IMR-90 (cell line): ENCODE results near the gene FAM47E. TPM values are rescaled to one million over a fixed set of nuclear protein-coding genes. Genes with fewer than 3 reads are reported as not detected.

ENCODE experiments used
- ATAC-seq: fragments of 200-7000 bp; cut with Tn5 transposase; 2 replicates; pipeline ENCODE4 v1.9.1; 2020; ENCODE audit warnings: low read depth, mild to moderate bottlenecking, moderate library complexity
- BruUV-seq: library from RNA; stranded (reverse); fragments of 400-500 nt; replicated peaks from 2 replicates; lab custom pipeline; 2021; lab: Mats Ljungman, UMichigan
- CTCF ChIA-PET: fragments of 300-600 bp; formaldehyde crosslinking; extraction: SDS; loops from one replicate; lab custom pipeline; 2021; ENCODE audit warnings: antibody characterized with exemption; lab: Yijun Ruan, JAX
- POLR2A ChIA-PET: fragments of 300-600 bp; sonication (Branson Sonifier 250); formaldehyde crosslinking; loops from one replicate; lab custom pipeline; 2022; ENCODE audit warnings: antibody characterized with exemption; ENCODE audit not compliant: unreplicated experiment; lab: Charles Lee
- DNase-seq: peaks from one replicate; pipeline ENCODE4 v3.0.0; 2013
- H2AFZ ChIP-seq: replicated peaks from 2 replicates; pipeline ENCODE3; 2013; ENCODE audit warnings: low read length, mild to moderate bottlenecking; ENCODE audit not compliant: poor library complexity
- H2AK5ac ChIP-seq: 2 replicates; pipeline ENCODE4 v1.6.1; 2013; ENCODE audit warnings: low read depth, low read length, inconsistent platforms
- H2AK9ac ChIP-seq: replicated peaks from 2 replicates; pipeline ENCODE3; 2013; ENCODE audit warnings: mild to moderate bottlenecking, low read depth, low read length, moderate library complexity; ENCODE audit not compliant: poor library complexity
- H2BK120ac ChIP-seq: 2 replicates; pipeline ENCODE4 v1.6.1; 2013; ENCODE audit warnings: low read depth, low read length, inconsistent platforms
- H2BK15ac ChIP-seq: 3 replicates; pipeline ENCODE4 v1.6.1; 2013; ENCODE audit warnings: low read depth, low read length, inconsistent platforms
- H2BK20ac ChIP-seq: 2 replicates; pipeline ENCODE4 v1.6.1; 2013; ENCODE audit warnings: low read depth, mild to moderate bottlenecking, inconsistent platforms, low read length, moderate library complexity
- H2BK5ac ChIP-seq: 2 replicates; pipeline ENCODE4 v1.6.1; 2013; ENCODE audit warnings: mild to moderate bottlenecking, low read depth, low read length, inconsistent platforms; ENCODE audit not compliant: poor library complexity, severe bottlenecking
- H3K14ac ChIP-seq: replicated peaks from 2 replicates; pipeline ENCODE4 v1.6.1; 2013; ENCODE audit warnings: low read depth, low read length, inconsistent platforms
- H3K18ac ChIP-seq: 2 replicates; pipeline ENCODE4 v1.6.1; 2013; ENCODE audit warnings: low read depth, low read length, control low read depth
- H3K23ac ChIP-seq: 2 replicates; pipeline ENCODE4 v1.6.1; 2013; ENCODE audit warnings: low read depth, low read length, inconsistent platforms
- H3K27ac ChIP-seq: 2 replicates; pipeline ENCODE4 v1.5.1; 2013; ENCODE audit warnings: mild to moderate bottlenecking, control low read depth, low read length; ENCODE audit not compliant: insufficient read depth
- H3K27me3 ChIP-seq: 2 replicates; pipeline ENCODE4 v1.6.1; 2013; ENCODE audit warnings: low read length; ENCODE audit not compliant: control insufficient read depth, insufficient read depth
- H3K36me3 ChIP-seq: 2 replicates; pipeline ENCODE4 v1.6.1; 2013; ENCODE audit warnings: low read length, mixed read lengths; ENCODE audit not compliant: control insufficient read depth, insufficient read depth
- H3K4ac ChIP-seq: 2 replicates; pipeline ENCODE4 v1.6.1; 2013; ENCODE audit warnings: low read depth, low read length, inconsistent platforms
- H3K4me1 ChIP-seq: 2 replicates; pipeline ENCODE4 v1.6.1; 2013; ENCODE audit warnings: low read length, mixed read lengths; ENCODE audit not compliant: control insufficient read depth, insufficient read depth
- H3K4me2 ChIP-seq: 2 replicates; pipeline ENCODE4 v1.6.1; 2013; ENCODE audit warnings: low read depth, mild to moderate bottlenecking, control low read depth, low read length, moderate library complexity
- H3K4me3 ChIP-seq: 2 replicates; pipeline ENCODE4 v1.5.1; 2013; ENCODE audit warnings: low read depth, mild to moderate bottlenecking, control low read depth, low read length, moderate library complexity; ENCODE audit not compliant: insufficient read depth
- H3K56ac ChIP-seq: 2 replicates; pipeline ENCODE4 v1.6.1; 2013; ENCODE audit warnings: low read length, inconsistent platforms; ENCODE audit not compliant: insufficient read depth; ENCODE audit errors: extremely low read depth
- H3K79me1 ChIP-seq, 2 experiments: 2 replicates each; pipeline ENCODE4 v1.6.1; 2013; ENCODE audit warnings: low read length in 2 of 2, inconsistent platforms in 1 of 2, low read depth in 1 of 2
- H3K9ac ChIP-seq: 2 replicates; pipeline ENCODE4 v1.6.1; 2013; ENCODE audit warnings: low read depth, low read length, control low read depth
- H3K9me1 ChIP-seq: 2 replicates; pipeline ENCODE4 v1.6.1; 2013; ENCODE audit warnings: low read length, inconsistent platforms; ENCODE audit not compliant: insufficient read depth
- H3K9me3 ChIP-seq: 2 replicates; pipeline ENCODE4 v1.6.1; 2013; ENCODE audit warnings: low read length; ENCODE audit not compliant: control insufficient read depth, insufficient read depth
- H4K20me1 ChIP-seq: 2 replicates; pipeline ENCODE4 v1.6.1; 2013; ENCODE audit warnings: low read length, inconsistent platforms; ENCODE audit not compliant: insufficient read depth
- H4K5ac ChIP-seq: 2 replicates; pipeline ENCODE4 v1.6.1; 2013; ENCODE audit warnings: mild to moderate bottlenecking, low read depth, low read length, control low read depth
- H4K8ac ChIP-seq, 2 experiments: 2 replicates each; pipeline ENCODE4 v1.6.1; 2013; ENCODE audit warnings: low read depth in 2 of 2, low read length in 2 of 2, control low read depth in 1 of 2, inconsistent platforms in 1 of 2
- H4K91ac ChIP-seq: 2 replicates; pipeline ENCODE4 v1.6.1; 2013; ENCODE audit warnings: low read depth, low read length, inconsistent platforms; ENCODE audit not compliant: insufficient read depth
- CHD1 ChIP-seq: IDR thresholded peaks from 2 replicates; pipeline ENCODE4 v1.6.1; 2012; ENCODE audit warnings: low read depth, low read length, improper control_type of control experiment
- MAFK ChIP-seq: IDR thresholded peaks from 2 replicates; pipeline ENCODE4 v1.6.1; 2012; ENCODE audit warnings: low read depth, low read length, improper control_type of control experiment
- MAZ ChIP-seq: IDR thresholded peaks from 2 replicates; pipeline ENCODE4 v1.6.1; 2012; ENCODE audit warnings: low read depth, mild to moderate bottlenecking, low read length, improper control_type of control experiment, moderate library complexity, borderline replicate concordance
- RAD21 ChIP-seq: IDR thresholded peaks from 2 replicates; pipeline ENCODE4 v1.6.1; 2012; ENCODE audit warnings: low read length, improper control_type of control experiment
- RCOR1 ChIP-seq: IDR thresholded peaks from 2 replicates; pipeline ENCODE4 v1.6.1; 2012; ENCODE audit warnings: mild to moderate bottlenecking, low read length, improper control_type of control experiment; ENCODE audit not compliant: insufficient replicate concordance
- WGBS, 2 experiments: methylation state at CpG; one replicate each; pipeline versions ENCODE4 v1.1.5 to v1.1.7; 2013; ENCODE audit warnings: missing lambda C conversion rate in 2 of 2; ENCODE audit not compliant: insufficient read length in 1 of 2; ENCODE audit errors: extremely low coverage in 2 of 2; 5-methylcytosine and 5-hydroxymethylcytosine counted together
- dilution Hi-C: fragments of 300-500 bp; cut with HindIII; formaldehyde crosslinking; loops from one replicate; pipeline ENCODE4 v1.14.3; 2018; ENCODE audit warnings: low sequenced_read_pairs; ENCODE audit not compliant: unreplicated experiment
- in situ Hi-C: fragments of 300-500 bp; cut with MboI; formaldehyde crosslinking; loops from 3 replicates; pipeline ENCODE4 v1.14.3; 2019; ENCODE audit warnings: low sequenced_read_pairs, inconsistent platforms, mixed read lengths
- intact Hi-C: fragments of 100-400 bp; cut with micrococcal nuclease; formaldehyde crosslinking; loops from 2 replicates; pipeline ENCODE4 v1.10.0; 2022
- polyA plus RNA-seq, 3 experiments: library from polyadenylated mRNA; depleted of rRNA; stranded (reverse); fragments of >200 nt; gene quantifications; 2 replicates each; pipeline ENCODE4 v1.2.3, GENCODE V29; 2012; ENCODE audit warnings: low replicate concordance in 1 of 3
- total RNA-seq: library from RNA; depleted of rRNA; stranded (reverse); fragments of >200 nt; gene quantifications from 2 replicates; pipeline ENCODE4 v1.2.3, GENCODE V29; 2012
- TF ChIP-seq, protein P1 (sequence below): fragments of 150-350 bp; IDR thresholded peaks from 2 replicates; pipeline ENCODE4 v1.6.1; 2017; ENCODE audit warnings: mild to moderate bottlenecking, antibody characterized with exemption, low read length, low read depth
- TF ChIP-seq, protein P2 (sequence below): conservative IDR thresholded peaks from 2 replicates; pipeline ENCODE4 v1.5.1; 2012; ENCODE audit warnings: mild to moderate bottlenecking, low read depth, low read length, improper control_type of control experiment

The FAM47E gene
- total and polyA plus RNA-seq, 2 of the 4 experiments (the other 2 are of a cell fraction): 0.05 TPM; not detected in 1

DNA sequence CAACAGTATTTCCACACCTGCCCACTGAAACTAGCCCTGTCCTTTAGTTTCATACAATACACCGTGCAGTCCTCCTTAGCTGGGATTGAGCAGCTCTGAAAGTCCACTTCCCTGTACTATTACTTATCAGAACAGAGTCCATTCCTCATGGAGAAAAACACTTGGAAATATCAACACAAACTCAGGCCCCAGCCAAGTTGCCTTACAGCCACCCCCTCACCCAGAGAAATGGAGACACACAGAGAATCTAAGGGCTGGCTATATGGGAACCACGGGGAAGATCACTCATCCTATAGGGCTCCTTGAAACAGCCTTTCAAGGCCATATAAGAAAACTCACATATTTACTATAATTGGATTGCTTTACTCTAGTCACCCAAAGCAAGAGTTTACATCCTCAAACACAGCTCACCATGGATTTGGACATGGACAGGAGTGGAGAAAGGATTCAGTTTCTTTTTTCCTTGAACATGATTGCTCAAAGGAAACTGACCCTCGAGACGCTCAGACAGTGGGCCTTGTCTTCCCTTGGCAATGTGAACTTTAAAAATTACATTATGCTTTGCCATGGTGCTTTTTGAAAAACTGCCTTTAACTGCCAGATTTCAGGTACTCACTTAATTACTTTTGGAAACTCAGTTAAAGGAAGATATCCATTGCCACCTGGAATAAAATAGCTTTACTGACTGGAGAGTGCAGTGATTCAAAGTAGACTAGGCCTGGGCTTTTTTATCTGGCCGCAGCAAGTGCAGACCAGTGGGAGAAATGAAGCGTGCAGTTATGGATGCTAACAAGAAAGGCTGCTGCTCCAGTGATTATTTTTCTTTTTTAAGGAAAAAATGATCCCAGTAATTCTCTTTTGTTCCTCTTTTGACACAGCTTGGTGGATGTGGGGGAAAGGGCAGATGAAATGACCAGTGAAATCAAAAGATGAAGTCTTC is 39.5 kb upstream of the FAM47E start:
- Histone ChIP-seq H2BK20ac (no peak overlapping the region), H4K5ac (peak overlapping the region; percentile 22; the same call in 1 of the 2 replicates), H2BK120ac (0 out of 2 replicates have a peak overlapping the region, but pooled peaks have one; percentile 4), H3K9ac (peak overlapping the region; percentile 90), H3K9me1 (peaks cover 15% of the 10 kb centered on the region), H2AFZ (no peak overlapping the region), H3K4ac (peak overlapping the region; percentile 75; the same call in 1 of the 2 replicates), H2AK5ac (peak overlapping the region; percentile 37; the same call in 1 of the 2 replicates), H4K20me1 (peaks cover 17% of the 10 kb centered on the region; the same call in 1 of the 2 replicates), H2BK5ac (peak overlapping the region; percentile 87), H3K18ac (no peak overlapping the region), H3K4me3 (peak overlapping the region; percentile 87), H3K27ac (peak overlapping the region; percentile 89; the same call in 1 of the 2 replicates), H3K4me1 (peaks cover 11% of the 10 kb centered on the region), H3K14ac (peak overlapping the region; percentile 92), H3K4me2 (peak overlapping the region; percentile 74), H4K91ac (0 out of 2 replicates have a peak overlapping the region, but pooled peaks have one; percentile 90), H3K56ac (peak overlapping the region; percentile 85; the same call in 1 of the 2 replicates), H3K36me3 (peaks cover 1% of the 10 kb centered on the region; the same call in 1 of the 2 replicates), H2BK15ac (0 out of 3 replicates have a peak overlapping the region, but pooled peaks have one; percentile 42), H3K23ac (peak overlapping the region; percentile 98), H4K8ac (peak overlapping the region; percentile 7 to 89; a peak in 3 of 4 replicates), H3K27me3 (no peaks in the 10 kb centered on the region), H2AK9ac (peak overlapping the region; percentile 94), H3K9me3 (no peaks in the 10 kb centered on the region), H3K79me1 (peaks cover 15 to 53% of the 10 kb centered on the region in 2 experiments)
- intact Hi-C loops (loop anchor here (2.0 kb wide), 3 partner anchors 13 to 95 kb away; partner anchors contain the start of gene STBD1), dilution Hi-C loops (no loop called here), in situ Hi-C loops (no loop called here)
- ChIA-PET POLR2A (no interaction called here), CTCF (interaction anchor here (0.5 to 0.9 kb wide), 3 partner anchors 12 to 142 kb away, joined by 3 to 5 read pairs (median 3); no protein-coding TSS in a partner anchor)
- TSS peak; percentile 11 for BruUV-seq
- 90% methylated on average over 2 of the region's 6 CpGs; no CpG with 5 or more reads in 1 of the 2 experiments for WGBS, 2 experiments
- no peak for ATAC-seq
- DNase-seq: no peak
- no peak for TF ChIP-seq MAFK
- TF ChIP-seq MAZ: no peak
- no peak for TF ChIP-seq CHD1
- TF ChIP-seq, protein P1, sequence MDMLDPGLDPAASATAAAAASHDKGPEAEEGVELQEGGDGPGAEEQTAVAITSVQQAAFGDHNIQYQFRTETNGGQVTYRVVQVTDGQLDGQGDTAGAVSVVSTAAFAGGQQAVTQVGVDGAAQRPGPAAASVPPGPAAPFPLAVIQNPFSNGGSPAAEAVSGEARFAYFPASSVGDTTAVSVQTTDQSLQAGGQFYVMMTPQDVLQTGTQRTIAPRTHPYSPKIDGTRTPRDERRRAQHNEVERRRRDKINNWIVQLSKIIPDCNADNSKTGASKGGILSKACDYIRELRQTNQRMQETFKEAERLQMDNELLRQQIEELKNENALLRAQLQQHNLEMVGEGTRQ: no peak
- TF ChIP-seq RAD21: no peak
- TF ChIP-seq, protein P2, sequence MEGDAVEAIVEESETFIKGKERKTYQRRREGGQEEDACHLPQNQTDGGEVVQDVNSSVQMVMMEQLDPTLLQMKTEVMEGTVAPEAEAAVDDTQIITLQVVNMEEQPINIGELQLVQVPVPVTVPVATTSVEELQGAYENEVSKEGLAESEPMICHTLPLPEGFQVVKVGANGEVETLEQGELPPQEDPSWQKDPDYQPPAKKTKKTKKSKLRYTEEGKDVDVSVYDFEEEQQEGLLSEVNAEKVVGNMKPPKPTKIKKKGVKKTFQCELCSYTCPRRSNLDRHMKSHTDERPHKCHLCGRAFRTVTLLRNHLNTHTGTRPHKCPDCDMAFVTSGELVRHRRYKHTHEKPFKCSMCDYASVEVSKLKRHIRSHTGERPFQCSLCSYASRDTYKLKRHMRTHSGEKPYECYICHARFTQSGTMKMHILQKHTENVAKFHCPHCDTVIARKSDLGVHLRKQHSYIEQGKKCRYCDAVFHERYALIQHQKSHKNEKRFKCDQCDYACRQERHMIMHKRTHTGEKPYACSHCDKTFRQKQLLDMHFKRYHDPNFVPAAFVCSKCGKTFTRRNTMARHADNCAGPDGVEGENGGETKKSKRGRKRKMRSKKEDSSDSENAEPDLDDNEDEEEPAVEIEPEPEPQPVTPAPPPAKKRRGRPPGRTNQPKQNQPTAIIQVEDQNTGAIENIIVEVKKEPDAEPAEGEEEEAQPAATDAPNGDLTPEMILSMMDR: no peak
- TF ChIP-seq RCOR1: no peak
